Activated T-cell treated with anti-CD3 and anti-CD28 coated beads for 48 hours (primary cell): ENCODE data around the gene PDZD7.
A peak's percentile ranks its signal among the peaks of the same experiment; 100 is the strongest.

Experiments
- DNase-seq: peaks from one replicate; pipeline ENCODE4 v3.0.0-alpha.2; 2020; ENCODE audit warnings: low read depth

The PDZD7 gene

GRCh38 chr10:101061624-101062231 is 30.8 kb upstream of the PDZD7 start, which contains the start of gene KAZALD1:
KAZALD1 (plus strand) TSS chr10:101061989; CDS start chr10:101062593, 604 bp downstream.
- DNase-seq: no peak

- peak; percentile 90 for DNase-seq
These were observed 30.2 kb upstream of the PDZD7 start for GRCh38 chr10:101060951-101061623.

GRCh38 chr10:101060036-101060950 is 29.4 kb upstream of the PDZD7 start:
- peak; percentile 80 for DNase-seq

DNA sequence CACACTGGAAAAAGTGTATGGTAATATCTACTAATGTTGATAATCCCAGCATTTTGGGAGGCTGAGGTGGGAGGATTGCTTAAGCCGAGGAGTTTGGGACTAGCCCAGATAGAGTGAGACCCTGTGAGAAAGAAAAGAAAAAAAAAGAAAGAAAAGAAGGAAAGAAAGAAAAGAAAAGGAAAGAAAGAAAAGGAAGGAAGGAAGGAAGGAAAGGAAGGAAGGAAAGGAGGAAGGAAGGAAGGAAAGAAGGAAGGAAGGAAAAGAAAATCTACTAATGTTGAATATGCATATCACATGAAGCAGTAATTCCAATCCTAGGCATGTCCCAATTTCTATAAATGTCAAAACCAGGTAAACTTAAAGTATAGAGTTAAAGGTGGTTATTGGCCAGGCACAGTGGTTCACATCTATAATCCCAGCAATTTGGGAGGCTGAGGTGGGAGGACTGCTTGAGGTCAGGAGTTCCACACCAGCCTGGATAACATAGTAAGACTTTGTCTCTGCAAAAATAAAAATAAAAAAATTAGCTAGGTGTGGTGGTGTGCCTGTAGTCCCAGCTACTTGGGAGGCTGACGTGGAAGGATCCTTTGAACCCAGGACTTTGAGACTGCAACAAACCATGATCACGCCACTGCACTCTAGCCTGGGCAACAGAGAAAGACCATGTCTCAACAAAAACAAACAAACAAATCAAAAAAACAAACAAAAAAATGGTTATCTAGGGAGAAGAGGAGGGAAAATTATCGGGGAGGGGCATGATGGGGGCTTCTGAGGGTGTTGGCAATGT is 25.6 kb upstream of the PDZD7 start:
- DNase-seq: no peak

- DNase-seq: no peak
These were observed 24.5 kb upstream of the PDZD7 start for GRCh38 chr10:101055411-101055810.

DNA sequence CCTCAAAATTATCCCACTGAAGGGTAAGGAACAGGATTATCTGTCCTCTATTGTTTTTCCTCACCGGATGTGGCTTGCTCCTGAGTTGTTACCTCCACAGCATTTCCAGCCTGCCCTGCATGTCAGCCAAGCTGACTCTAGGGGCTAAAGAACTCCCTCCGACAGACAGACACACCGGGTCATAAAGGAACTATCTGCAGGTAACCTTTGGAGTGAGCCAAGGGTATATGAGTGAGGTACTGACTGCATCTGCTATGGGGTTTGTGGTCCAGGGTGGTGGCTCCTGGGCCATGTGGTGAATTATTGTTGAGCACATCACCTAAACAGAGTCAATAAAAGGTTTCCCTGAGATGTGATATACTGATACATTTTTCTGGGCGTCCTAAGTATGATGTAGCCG is 23.9 kb upstream of the PDZD7 start:
- no peak for DNase-seq

DNA sequence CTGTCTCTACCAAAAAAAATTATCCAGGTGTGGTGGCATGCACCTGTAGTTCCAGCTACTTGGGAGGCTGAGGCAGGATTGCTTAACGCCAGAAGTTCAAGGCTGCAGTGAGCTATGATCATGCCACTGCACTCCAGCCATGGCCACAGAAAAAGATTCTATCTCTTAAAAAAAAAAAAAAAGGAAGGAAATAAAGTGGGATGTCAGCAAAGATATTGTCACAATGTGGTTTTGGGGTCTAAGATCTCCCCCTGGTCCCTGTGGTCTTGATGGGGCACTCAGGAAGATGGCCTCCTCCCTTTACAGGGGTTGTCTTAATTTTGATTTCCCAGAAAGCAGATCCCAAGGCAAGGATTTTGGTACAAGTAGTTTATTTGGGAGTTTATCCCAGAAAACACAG is 23.4 kb upstream of the PDZD7 start:
- DNase-seq: no peak

DNA sequence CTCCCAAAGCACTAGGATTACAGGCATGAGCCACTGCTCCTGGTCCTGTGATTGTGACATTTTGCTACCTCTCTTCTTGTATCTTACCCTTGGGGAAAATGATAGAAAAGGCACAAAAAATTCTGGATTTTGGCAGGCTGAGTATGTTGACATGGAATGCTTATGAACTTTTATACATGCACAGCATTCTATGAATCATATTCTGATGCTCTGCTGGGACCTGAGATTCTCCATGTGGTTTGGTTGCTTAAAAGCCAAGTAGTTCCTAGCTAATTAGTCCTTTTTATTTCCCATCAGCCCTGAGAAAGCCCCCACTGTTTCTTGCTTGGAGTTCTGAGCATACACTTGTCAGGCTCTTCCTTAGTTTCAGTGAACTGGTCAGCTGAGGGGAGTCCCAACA is 22.6 kb upstream of the PDZD7 start:
- DNase-seq: no peak

- DNase-seq: no peak
These were observed 21.4 kb upstream of the PDZD7 start for GRCh38 chr10:101052285-101052684.

DNA sequence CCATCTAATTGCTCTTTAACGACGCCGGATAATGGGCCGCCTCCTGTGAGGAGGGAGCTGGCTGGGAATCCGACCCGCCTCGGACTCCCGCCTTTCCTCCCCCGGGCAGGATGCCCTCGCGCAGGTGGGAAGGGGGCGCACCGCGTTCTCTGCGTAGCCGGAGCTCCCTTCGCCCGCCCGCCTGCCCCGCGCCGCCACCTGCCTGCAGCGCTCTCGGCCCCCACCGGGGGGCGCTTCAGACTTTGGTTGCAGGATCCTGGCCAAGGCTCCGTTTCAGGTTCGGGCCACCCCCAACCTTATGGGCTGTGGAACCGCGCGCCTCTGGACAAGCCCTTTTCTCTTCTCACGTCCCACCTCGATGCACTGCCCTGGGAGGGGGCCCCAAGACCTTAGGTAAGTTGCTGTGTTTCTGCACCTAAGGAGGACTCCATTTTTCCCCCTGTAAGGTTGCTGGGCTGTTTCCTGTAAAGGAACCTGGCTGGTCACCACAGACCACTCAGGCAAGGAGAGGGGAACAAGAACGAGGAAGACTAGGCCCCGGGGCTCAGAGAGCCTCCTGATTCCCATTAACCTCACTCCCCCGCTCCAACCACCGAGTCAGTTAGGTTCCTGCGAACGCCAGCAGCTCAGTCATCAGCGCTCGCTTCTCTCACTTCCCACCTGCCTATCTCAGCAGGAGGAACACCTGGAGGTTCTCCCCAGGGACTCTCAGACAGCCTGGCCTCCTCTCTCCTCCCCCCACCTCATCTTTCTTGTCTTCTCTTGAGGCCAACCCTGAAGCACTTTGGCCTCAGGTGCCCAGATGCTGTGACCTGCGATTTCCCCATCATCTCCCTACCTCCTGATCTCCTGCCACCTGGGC is 19.5 kb upstream of the PDZD7 start:
- DNase-seq: peak; percentile 78

- DNase-seq: no peak
These were observed 17.3 kb upstream of the PDZD7 start for GRCh38 chr10:101047961-101048892.

DNA sequence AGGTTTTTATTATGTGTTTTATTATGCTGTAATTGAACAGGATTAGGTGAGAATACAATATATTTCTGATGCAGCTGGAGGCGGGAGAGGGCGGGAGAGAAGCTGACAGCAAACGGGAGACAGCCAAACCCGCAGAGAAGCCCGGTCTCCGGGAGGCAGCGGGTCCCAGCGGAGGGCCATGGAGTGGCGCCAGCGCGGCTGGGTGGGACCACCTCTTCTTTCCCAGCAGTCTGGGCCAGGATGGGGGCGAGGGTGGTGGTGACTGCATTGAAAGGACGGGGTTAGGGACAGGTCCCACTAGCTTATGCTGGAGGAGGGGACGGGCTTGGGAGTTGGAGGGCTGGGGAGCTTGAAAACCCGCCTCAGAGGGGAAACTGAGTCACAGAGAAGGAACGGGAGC is 16.3 kb upstream of the PDZD7 start:
- DNase-seq: no peak

GRCh38 chr10:101046332-101047238 is 15.7 kb upstream of the PDZD7 start:
- DNase-seq: no peak

DNA sequence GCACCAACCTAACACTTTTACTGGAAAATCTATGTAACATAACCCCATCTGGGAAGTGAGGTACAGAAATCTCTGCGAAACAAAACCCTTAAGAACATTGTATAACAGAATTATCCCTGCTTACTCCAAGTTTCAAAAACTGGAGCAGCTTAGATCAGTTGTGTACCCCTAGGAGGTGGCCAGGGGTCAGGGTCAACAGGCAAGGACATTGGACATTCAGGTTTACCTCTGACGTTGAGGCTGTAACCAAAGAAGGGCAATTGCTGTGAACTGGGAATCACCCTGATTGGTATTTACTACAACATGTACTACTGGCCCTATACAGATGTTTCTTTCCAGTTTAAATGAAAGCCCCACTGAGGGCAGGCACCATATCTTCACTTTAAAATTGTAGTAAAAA is 13.2 kb upstream of the PDZD7 start:
- DNase-seq: no peak

- no peak for DNase-seq
These were observed 12.4 kb upstream of the PDZD7 start for GRCh38 chr10:101043363-101043707.

DNA sequence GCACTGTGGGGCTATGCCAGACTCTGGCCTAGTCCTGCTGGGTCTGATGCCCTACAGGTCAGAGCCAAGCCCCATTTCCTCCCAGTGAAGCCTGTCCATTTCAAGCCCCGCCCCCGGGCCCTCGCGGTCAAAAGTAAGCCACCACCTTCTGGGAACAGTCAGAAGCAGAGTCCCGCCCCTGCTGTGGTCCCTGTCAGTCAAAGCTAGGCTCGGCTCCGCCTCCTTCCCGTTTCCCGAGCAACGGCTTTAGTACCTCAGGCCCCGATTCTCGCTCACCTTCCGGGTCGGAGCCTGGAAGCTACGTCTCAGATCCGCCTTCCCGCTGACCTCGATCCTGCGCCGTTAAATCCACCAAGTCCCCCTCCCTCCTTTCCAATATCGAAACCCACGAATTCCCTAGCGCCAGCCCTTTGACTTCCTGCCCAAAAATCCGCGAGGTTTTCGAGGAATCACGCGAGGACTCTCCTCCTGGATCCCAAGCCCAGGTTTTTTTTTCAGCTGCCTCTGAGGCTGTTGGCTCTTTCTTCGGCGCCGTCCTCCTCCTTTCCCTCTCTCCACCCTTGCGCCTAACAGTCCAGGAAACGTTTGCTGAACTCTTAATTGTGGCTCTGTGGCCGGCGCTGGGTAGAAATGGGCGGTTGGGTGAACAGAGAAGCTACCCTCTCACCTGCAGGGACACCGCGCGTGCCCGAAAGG is 11.9 kb upstream of the PDZD7 start:
- DNase-seq: peak; percentile 91

DNA sequence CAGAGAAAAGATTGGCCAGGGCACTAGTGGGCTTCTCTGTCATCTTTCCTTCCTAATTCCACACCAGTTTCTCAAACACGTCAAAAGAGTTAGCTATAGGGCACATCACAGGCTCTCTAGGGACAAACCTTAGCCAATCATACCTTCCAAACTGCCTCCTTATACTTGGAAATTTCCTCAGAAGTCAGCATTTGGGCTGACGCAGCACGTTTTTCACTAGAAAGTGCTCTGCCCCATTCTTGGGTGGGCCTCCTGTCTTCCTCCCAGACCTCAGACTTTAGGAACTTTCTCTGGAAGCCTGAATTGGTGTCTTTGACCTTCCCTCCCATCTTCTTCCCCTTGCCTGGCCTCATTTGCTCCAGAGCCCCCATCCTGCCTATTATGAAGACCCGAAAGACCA is 11.2 kb upstream of the PDZD7 start:
- DNase-seq: no peak

- peak; percentile 58 for DNase-seq
These were observed 10.4 kb upstream of the PDZD7 start for GRCh38 chr10:101041252-101041761.
